ENCODE data around the gene OSTM1. TPM values are rescaled to one million over a fixed set of nuclear protein-coding genes. Genes with fewer than 3 reads are reported as not detected.

The OSTM1 gene, protein sequence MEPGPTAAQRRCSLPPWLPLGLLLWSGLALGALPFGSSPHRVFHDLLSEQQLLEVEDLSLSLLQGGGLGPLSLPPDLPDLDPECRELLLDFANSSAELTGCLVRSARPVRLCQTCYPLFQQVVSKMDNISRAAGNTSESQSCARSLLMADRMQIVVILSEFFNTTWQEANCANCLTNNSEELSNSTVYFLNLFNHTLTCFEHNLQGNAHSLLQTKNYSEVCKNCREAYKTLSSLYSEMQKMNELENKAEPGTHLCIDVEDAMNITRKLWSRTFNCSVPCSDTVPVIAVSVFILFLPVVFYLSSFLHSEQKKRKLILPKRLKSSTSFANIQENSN
- total RNA-seq = 16.3 and 21.6 TPM in 2 replicates

DNA sequence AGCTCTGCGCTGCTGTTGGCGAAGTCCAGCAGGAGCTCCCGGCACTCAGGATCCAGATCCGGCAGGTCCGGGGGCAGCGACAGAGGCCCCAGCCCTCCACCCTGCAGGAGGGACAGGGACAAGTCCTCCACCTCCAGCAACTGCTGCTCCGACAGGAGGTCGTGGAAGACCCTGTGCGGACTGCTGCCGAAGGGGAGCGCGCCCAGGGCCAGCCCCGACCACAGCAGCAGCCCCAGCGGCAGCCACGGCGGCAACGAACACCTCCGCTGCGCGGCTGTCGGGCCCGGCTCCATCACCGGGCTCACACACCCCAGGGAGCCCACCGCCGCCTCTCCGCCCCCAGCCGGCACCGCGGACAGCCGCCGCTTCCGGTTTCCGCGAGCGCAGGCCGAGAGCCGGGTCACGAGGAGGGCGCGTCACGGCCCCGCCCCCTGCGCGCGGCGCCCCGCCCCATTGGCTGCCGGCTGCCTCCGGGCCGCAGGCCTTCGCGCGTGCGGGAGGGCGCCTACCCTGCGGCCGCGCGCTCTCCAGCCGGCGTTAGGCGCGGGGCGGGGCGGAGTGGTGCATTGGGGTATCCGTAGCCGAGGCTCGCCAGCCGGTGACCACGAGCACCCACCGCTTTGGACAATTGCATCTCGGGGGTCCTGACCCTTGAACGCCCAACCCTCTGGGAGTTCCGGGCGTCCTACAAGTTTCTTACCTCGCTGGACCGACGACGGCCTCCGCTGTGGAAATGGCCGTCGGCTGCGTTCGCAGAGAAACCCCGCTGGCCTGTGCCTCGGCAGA is at the start of gene OSTM1:
Gene OSTM1 (minus strand): TSS at position 383 of the 786 bp plus-strand sequence. CDS start 90 bp downstream, at position 293.

Other genes with a start within 250 kb of the OSTM1 start
- 6.2 and 10.9 TPM in 2 replicates for gene SEC63, start 116.5 kb downstream of the OSTM1 start, total RNA-seq
- gene NR2E1, start 91.3 kb upstream of the OSTM1 start, total RNA-seq = not detected in 2 replicates
- 85.9 and 91.9 TPM in 2 replicates for gene SNX3, start 186.3 kb upstream of the OSTM1 start, total RNA-seq
- gene AFG1L, start 220.3 kb upstream of the OSTM1 start, total RNA-seq = 2.1 and 4.6 TPM in 2 replicates

Measured in mesangial cell (primary cell).